Right lobe of liver (tissue), 6 donors: ENCODE results near the gene THAP4. TPM values are rescaled to one million over a fixed set of nuclear protein-coding genes. Genes with fewer than 3 reads are reported as not detected.
A peak's percentile ranks its signal among the peaks of the same experiment; 100 is the strongest.

Experiments
- ATAC-seq, 4 donors: fragments of 200-7000 bp; cut with Tn5 transposase; one replicate each; pipeline ENCODE4 v1.9.1; 2020; ENCODE audit warnings: mild to moderate bottlenecking in 4 of 4, moderate library complexity in 4 of 4
- DNase-seq, 3 donors: peaks; one replicate each; pipeline ENCODE4 v3.0.0-alpha.2; 2020
- H3K27ac ChIP-seq, 3 donors: fragments of 200-600 bp; one replicate each; pipeline ENCODE4 v1.8.0; 2022
- H3K27me3 ChIP-seq, 2 donors: fragments of 200-600 bp; one replicate each; pipeline ENCODE4 v1.8.0; 2022
- H3K36me3 ChIP-seq, 4 donors: fragments of 200-600 bp; sonication (generic) in 1 of 4; one replicate each; pipeline versions ENCODE4 v1.5.1 to v1.8.0; 2017 to 2022; ENCODE audit warnings: control low read depth in 1 of 4
- H3K4me1 ChIP-seq, 4 donors: fragments of 200-600 bp; sonication (generic) in 1 of 4; one replicate each; pipeline versions ENCODE4 v1.5.1 to v1.8.0; 2017 to 2022; ENCODE audit warnings: control low read depth in 1 of 4
- H3K4me3 ChIP-seq, 3 donors: fragments of 200-600 bp; one replicate each; pipeline ENCODE4 v1.8.0; 2022
- H3K9me3 ChIP-seq, 4 donors: fragments of 200-600 bp; sonication (generic) in 1 of 4; one replicate each; pipeline versions ENCODE4 v1.5.1 to v1.8.0; 2017 to 2022; ENCODE audit warnings: control low read depth in 1 of 4
- CTCF ChIP-seq, 4 donors: fragments of 200-600 bp in 3 of 4; fragments of 450-650 bp in 1 of 4; IDR thresholded peaks; one replicate each; pipeline versions ENCODE4 v1.5.1 to v1.8.0; 2016 to 2022; ENCODE audit warnings: antibody characterized with exemption in 4 of 4, mild to moderate bottlenecking in 2 of 4
- POLR2A ChIP-seq: fragments of 450-650 bp; IDR thresholded peaks from one replicate; pipeline ENCODE4 v1.6.1; 2017; ENCODE audit warnings: antibody characterized with exemption, mild to moderate bottlenecking
- WGBS: methylation state at CpG from one replicate; pipeline ENCODE4 v1.1.6; 2018; ENCODE audit warnings: low coverage, low lambda C conversion rate; ENCODE audit not compliant: insufficient coverage; ENCODE audit errors: missing lambda C conversion rate; 5-methylcytosine and 5-hydroxymethylcytosine counted together
- intact Hi-C, 2 donors: fragments of 100-400 bp; cut with DNase I; formaldehyde crosslinking; loops; one replicate each; pipeline versions ENCODE4 v1.11.2 to v1.14.1; 2022
- total RNA-seq, 6 experiments: library from RNA; depleted of rRNA in 2 of 6; stranded (reverse); fragments of >200 nt in 2 of 6; fragmentation: NEBNext Ultra II Directional in 3 of 6; extraction: Animal tissue kit (Norgen Biotek cat#: 25700) in 3 of 6; gene quantifications; one replicate each; pipeline versions ENCODE4 v1.1.0 to v1.2.4, GENCODE V29; 2016 to 2023
- donor health status: DM: no; HTN: yes; CAD: no.
- donor health status: DM: no; HTN: no; CAD: no.
- donor health status: DM: no; HTN: no; CAD: no.
- donor health status: DM: no; HTN: yes; CAD: no.
- donor health status: DM: no; HTN: yes; CAD: no.

Gene THAP4
- total RNA-seq, 6 experiments from 2014 or later = 22.1 to 39.2 (median 25.0) TPM

- TF ChIP-seq POLR2A (no peak), CTCF (IDR thresholded peaks at IDR 0.05) (no peak)
- no peak overlapping the region for H3K4me3 ChIP-seq
- H3K4me1 ChIP-seq = peaks cover 0 to 16% (median 0%) of the 10 kb centered on the region in 4 donors
- peaks cover 0 to under 1% (median 0%) of the 10 kb centered on the region in 4 donors for H3K36me3 ChIP-seq
- no peak for DNase-seq
- no peak for ATAC-seq
- H3K27ac ChIP-seq = no peak overlapping the region
- no peaks in the 10 kb centered on the region for H3K27me3 ChIP-seq
- H3K9me3 ChIP-seq = no peaks in the 10 kb centered on the region
- intact Hi-C loops = no loop called here
- WGBS = 84% methylated on average over 12 of the region's 15 CpGs
Measured at GRCh38 chr2:241613017-241613780, 23.8 kb downstream of the THAP4 start.

- 94% methylated on average over 19 of the region's 20 CpGs for WGBS
- Histone ChIP-seq H3K36me3 (no peaks in the 10 kb centered on the region), H3K27ac (no peak overlapping the region), H3K27me3 (no peaks in the 10 kb centered on the region), H3K9me3 (no peaks in the 10 kb centered on the region), H3K4me3 (no peak overlapping the region), H3K4me1 (peaks cover 0 to 11% (median 0%) of the 10 kb centered on the region in 4 donors)
- TF ChIP-seq CTCF (IDR thresholded peaks at IDR 0.05) = no peak
- TF ChIP-seq POLR2A = no peak
- intact Hi-C loops = no loop called here
- ATAC-seq = no peak
- DNase-seq = no peak
Measured at GRCh38 chr2:241612156-241613016, 24.6 kb downstream of the THAP4 start.

GRCh38 chr2:241611062-241611461, 25.9 kb downstream of the THAP4 start:
- Histone ChIP-seq H3K9me3 (no peaks in the 10 kb centered on the region), H3K27me3 (no peaks in the 10 kb centered on the region), H3K4me3 (no peak overlapping the region), H3K27ac (no peak overlapping the region), H3K36me3 (peaks cover 0 to 3% (median 0%) of the 10 kb centered on the region in 4 donors), H3K4me1 (peaks cover 0 to 6% (median 0%) of the 10 kb centered on the region in 4 donors)
- TF ChIP-seq POLR2A (no peak), CTCF (IDR thresholded peaks at IDR 0.05) (no peak)
- intact Hi-C loops = no loop called here
- ATAC-seq = no peak
- WGBS = 83% methylated on average over 1 of the region's 13 CpGs
- no peak for DNase-seq

- Histone ChIP-seq H3K36me3 (peaks cover 0 to 12% (median 0%) of the 10 kb centered on the region in 4 donors), H3K4me1 (peaks cover 0 to 6% (median 0%) of the 10 kb centered on the region in 4 donors), H3K4me3 (peak overlapping the region; percentile 37 to 57 (median 52)), H3K27me3 (no peaks in the 10 kb centered on the region), H3K9me3 (no peaks in the 10 kb centered on the region), H3K27ac (peak overlapping the region in 1 of 3 donors; percentile 3)
- ATAC-seq = peak; percentile 95 to 98 (median 98)
- 12% methylated on average over 16 of the region's 76 CpGs for WGBS
- intact Hi-C loops = no loop called here
- DNase-seq = peak; percentile 77 to 86 (median 83)
- TF ChIP-seq CTCF (IDR thresholded peaks at IDR 0.05) (peak; percentile 53 to 71 (median 60)), POLR2A (no peak)
Measured at GRCh38 chr2:241609859-241610793, 26.8 kb downstream of the THAP4 start.
